ENCODE results near the gene STX18.
"Not testable (repeated sequence)": the region's sequence is repeated elsewhere in the genome, so short reads cannot be mapped to it uniquely, and the experiment has no call there.

Gene STX18

DNA sequence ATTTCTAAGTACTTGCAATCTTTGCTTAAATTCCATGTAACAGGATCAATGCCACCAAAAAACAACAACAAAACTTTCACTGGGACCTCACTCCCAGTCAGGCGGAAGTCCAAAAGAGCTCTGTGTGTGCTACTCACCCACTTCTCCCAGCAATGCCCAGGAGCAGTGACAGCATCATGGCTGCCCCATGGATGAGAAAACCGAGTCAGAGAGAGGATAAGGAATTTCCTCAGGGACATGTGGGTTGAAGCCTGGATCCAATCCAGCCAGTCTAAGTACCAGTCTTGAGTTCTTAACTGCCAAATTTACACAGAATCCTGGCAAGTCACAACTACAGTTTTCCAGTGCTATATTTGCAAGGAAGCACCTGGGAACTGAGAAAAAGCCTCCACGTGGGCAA lies 64.5 kb downstream of the STX18 start:
- no peak for DNase-seq

DNA sequence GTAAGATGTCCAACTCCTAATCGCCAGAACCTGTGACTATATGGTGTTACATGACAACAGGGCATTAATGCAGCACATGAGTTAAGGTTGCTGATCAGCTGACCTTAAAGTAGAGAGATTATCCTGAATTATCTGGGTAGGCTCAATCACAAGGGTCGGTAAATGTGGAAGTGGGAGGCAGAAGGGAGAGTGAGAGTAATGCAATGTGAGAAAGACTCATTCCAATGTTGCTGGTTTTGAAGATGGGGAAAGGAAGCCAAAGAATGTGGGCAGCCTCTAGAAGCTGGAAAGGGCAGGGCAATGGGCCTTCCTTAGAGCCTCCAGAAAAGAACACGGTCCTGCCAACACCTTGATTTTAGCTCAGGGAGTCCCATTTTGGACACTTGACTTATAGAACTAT lies 67.4 kb downstream of the STX18 start:
- no peak for DNase-seq

DNA sequence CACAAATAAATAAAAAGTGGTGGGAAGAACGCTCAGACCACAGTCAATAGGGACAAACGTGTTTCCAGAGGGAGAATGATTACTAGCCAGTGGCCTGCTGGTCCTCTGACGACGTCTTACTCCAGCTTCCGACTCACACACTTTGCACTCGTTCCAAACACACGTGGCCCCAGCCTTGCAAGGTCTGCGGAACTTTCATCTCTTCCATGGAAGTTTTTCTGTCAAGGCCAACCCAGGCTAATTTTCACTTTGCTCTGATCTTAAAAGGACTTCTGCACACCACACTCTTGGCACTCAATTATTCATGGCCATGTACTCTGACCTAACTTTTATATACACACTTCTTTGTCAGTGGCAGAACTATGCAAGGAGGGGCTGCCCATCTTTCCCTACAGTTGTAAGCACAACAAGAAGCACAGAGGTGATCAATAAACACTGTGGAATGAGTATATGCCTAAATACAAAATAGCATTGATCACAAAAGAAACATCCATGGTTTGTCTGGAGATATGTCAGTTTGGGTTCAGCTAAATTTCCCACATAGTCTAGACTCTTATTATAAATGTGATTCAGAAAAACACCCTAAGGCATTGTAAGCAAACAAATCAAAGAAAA lies 69.4 kb downstream of the STX18 start:
- DNase-seq: no peak

DNA sequence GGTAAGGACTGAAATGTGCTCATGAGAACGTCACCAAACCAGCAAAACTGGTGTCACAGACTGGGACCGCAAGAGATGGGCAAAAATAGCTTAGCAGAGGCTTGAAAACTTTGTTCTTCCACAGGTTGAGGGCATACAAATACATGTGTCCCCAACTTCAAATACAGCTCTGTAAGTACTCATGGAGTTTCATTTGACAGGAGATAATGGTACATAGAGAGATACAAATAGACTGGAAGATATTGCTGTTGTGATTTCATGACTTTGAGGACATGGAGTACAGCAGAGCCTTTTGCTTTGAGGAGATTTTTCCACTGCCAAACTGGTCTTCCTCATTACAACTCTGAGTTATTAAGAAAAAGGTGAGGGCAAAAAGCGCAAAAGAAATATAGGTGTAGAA lies 70.7 kb downstream of the STX18 start:
- DNase-seq: no peak

GRCh38 chr4:4470208-4470607 lies 71.6 kb downstream of the STX18 start:
- DNase-seq: no peak

DNA sequence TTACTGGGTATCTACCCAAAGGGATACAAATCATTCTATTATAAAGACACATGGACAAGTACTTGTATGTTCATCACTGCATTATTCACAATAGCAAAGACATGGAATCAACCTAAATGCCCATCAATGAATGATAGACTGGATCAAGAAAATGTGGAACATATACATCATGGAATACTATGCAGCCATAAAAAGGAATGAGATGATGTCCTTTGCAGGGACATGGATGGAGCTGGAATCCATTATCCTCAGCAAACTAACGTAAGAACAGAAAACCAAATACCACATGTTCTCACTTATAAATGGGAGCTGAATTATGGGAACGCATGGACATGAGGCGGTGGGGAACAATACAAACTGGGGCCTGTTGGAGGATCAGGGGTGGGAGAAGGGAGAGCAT lies 76.6 kb downstream of the STX18 start:
- not testable (repeated sequence) for DNase-seq

DNA sequence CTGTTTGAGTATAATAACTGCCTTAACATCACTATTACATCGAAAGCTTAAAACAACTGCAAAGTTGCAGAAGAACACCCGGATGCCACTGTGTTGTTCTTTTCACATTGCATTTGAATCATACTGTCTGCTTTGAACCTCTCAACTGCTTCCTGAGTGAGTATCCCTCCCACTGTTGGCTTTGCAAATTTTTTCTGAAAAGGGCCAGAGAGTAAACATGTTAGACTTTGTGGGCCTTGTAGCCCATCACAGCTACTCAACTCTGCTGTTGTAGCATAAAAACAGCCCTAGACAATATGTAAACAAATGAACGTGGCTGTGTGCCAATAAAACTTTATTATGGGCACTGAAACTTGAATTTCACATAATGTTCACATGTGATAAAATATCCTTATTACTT lies 78.9 kb downstream of the STX18 start:
- DNase-seq: no peak

GRCh38 chr4:4461850-4462249 lies 80.0 kb downstream of the STX18 start:
- DNase-seq: peak; percentile 54

- DNase-seq: no peak
Observed at GRCh38 chr4:4461178-4461577, 80.7 kb downstream of the STX18 start.

- DNase-seq: no peak
Observed at GRCh38 chr4:4460759-4461158, 81.1 kb downstream of the STX18 start.

DNA sequence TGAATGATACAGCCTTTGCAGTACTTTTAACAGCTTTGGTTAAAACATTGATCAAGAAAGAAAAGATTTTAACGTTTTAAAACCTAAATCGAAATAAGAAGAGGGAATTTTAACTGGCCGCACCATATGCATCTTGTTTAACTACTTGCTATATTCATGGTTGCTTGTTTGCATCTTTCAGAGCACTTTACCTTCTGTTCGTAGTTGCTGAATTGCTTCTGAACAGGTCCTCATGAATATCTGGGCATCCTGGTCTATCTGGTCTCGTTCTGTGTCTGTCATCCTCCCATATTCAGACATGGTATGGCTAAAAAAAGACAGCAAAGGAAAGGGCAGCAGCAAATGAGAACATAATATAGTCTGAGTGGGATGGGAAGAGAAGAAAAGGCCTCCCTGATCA lies 82.7 kb downstream of the STX18 start:
- DNase-seq: no peak

DNA sequence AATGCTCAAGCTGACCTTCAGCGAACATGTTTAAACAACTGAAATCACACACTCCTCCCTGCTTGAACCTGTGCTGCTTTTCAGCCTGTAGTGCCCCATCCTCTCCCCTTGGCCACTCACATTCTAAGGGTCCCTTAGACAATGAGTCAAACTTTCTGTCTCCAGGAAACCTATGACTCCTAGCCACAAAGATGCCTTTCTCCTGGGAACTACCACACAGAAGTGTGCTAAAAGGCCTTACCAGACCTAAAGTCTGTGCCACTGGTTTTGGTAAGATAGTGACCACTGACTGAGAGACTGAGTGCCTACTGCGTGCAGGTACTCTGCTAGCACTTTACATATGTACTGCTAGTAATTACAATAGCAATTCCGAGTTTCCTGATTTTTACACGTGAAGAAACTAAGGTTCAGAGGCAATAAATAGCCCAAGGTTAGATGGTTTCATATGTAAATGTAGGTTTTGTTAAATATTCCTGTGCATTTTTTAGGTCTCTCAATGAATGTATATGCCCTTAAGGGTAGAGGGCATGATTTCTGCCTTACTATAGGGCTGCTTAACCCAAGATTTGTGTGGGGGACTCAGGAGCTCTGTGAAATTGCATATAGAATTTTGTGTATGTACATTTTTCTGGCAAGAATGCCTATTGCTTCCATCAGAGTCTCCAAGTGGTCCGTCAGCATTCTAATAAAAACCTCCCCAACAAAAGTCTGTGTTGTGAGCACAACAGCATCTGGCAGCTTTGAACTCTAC lies 83.9 kb downstream of the STX18 start:
- no peak for DNase-seq

DNA sequence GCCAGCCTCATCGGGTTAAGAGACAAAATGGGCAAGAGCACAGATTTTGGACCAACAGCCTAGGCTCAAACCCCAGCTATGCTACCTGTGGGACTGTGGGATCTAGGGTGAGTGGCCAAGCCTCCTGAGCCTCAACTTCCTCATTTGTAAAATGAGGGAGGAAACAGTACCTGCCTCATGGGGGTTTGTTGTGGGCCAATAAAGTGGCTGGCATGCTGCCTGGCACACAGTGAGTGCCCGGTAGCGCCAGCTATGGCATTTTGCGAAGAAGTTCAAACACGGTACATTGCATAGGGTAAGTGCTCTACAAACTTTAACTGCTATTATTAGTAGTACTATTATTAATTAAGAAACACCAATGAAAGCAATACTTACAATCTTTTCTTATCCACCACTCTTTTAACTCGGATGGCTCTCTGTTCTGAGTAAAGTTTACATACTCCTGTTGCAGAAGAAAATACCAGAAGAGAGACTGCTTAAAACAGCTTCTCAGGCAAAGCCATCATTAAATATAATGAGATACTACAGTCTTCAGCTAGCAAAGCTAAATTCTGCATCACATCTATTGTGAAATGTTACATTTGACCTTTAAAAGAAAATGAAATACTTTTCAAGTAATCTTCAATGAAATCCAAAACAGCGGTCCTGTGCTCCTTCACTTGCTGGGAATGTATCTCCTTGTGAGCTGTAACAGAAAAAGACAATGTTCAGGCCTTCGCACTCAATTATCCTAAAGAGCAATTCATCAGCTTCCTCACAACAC lies 84.9 kb downstream of the STX18 start:
- no peak for DNase-seq

GRCh38 chr4:4456351-4456750 lies 85.5 kb downstream of the STX18 start:
- no peak for DNase-seq

DNA sequence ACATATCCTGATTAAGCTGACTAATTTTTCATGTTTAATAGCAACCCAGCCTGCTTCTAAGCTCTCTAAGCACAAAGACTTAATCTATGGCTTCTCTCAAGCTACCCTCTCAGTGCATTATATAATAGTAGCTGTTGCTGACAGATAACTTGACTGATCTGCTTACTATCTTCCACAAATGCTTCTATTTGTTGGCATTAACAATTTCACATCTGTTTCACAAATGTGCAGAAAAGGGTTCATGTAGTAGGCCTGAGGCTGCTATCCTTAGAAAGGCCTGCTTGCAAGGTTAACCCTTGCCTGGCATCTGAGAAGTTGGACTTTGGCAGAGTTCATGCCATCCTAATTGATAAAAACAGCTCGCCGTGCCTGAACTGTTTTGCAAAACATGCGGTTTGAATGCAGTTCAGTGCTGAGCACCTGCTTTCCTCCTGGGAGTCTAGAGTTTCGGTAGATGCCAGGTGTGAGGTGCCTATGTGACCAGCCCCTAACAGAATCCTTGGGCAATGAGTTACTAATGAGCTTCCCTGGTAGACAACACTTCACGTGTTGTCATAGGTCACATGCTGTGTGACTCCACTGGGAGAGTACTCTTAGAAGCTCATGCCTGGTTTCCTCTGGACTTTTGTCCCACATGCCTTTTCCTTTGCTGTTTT lies 86.5 kb downstream of the STX18 start:
- DNase-seq: no peak

- no peak for DNase-seq
Observed at GRCh38 chr4:4446434-4446833, 95.4 kb downstream of the STX18 start.

- DNase-seq: no peak
Observed at GRCh38 chr4:4443821-4444220, 98.0 kb downstream of the STX18 start.

DNA sequence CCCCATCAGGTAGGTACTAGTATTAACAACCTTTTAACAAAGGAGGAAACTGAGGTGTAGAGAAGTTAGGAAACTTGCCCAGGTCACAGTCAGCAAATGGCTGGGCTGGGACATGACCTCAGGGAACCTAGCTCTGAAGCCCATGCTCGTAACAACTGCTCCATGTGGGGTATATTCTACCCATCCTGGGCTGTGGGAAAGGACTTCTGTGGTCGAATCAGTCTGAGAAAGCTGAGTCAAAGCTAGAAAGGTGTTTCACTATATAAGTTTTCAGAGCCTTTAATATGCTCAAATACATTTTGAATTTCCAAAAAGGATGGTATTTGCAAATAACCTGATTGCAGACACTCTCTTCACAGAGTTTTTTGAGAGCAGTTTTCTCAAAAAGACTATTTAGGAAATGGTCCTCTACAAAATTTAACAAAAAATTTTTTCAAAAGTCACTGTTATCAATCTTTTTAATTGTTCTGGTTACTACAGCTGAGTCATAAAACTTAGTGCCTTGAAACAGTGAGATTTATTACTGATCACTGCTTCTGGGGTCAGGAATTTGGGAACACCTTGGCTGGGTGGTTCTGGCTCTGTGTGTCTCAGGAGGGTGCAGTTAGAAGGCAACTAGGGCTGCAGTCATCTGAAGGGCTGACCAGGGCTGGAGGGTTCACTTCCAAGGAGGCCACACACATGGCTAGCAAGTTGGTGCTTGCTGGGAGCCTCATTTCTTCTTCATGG lies 101.4 kb downstream of the STX18 start:
- DNase-seq: no peak

DNA sequence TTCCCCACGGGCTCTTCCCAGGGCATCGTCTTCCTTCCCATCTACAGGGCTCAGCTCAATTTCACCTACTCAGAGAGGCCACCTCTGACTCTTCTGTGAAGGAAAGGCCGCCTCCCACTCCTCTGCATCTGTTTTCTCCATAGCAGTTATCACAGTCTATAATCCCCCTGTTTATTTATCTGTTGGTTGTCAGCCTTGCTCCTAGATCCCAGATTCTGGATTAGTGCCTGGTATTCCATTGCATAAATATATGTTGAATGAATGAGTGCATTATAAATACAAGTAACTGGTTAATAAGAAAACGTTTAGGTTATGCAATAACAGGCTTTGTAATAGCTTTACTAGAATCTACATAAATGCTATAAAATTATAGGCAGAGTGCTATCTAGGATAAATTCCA lies 102.1 kb downstream of the STX18 start:
- DNase-seq: no peak

- no peak for DNase-seq
Observed at GRCh38 chr4:4438891-4439290, 103.0 kb downstream of the STX18 start.

- no peak for DNase-seq
Observed at GRCh38 chr4:4437798-4438470, 103.9 kb downstream of the STX18 start.

DNA sequence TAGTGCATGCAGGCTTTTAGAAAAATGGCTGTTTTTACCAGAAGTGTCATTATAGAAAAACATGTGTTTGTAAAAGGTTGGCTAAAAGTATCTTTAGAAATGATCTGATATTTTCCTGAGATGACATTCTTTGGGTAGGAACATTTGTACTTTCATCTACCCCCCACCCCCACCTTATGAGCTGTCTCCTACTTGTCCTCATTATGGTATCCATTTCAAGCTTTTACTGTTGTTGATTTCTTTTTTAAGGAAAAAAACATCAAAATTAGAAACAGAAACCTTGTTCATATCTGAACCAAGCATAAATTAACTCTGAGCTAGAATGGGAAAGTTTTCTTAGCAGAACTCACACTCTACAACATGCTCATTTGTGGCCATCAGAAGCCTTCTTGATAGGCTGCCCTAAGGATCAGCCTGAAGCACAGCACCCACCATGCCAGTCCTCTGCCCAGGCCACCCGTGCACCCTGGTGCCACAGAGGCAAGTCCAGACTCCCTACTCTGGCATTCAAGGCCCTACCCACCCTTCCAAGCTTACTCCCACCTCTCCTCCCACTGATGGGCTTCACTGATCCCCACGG lies 105.5 kb downstream of the STX18 start:
- no peak for DNase-seq
